ENCODE results near the gene SPRR5. TPM values are rescaled to one million over a fixed set of nuclear protein-coding genes. Genes with fewer than 3 reads are reported as not detected.

Gene SPRR5

Small RNA genes lying within 50 kb of the gene (small RNA-seq; reads per million reads assigned to genes)
- gene SPRR1A (ENCODE audit: insufficient read depth) = not detected

All from mesendoderm (in vitro differentiated cells).